H9 (cell line): ENCODE results near the gene RFNG. TPM values are rescaled to one million over a fixed set of nuclear protein-coding genes. Genes with fewer than 3 reads are reported as not detected.

Experiments used
- DNase-seq: peaks from one replicate; pipeline ENCODE4 v3.0.0-alpha.2; 2017
- H2AFZ ChIP-seq: one replicate; pipeline ENCODE4 v1.6.1; 2013; ENCODE audit warnings: mild to moderate bottlenecking, low read length, control low read depth, moderate library complexity
- H2AK5ac ChIP-seq: 2 replicates; pipeline ENCODE4 v1.6.1; 2013; ENCODE audit warnings: low read length, control low read depth, mixed read lengths; ENCODE audit not compliant: insufficient read length
- H2BK120ac ChIP-seq: one replicate; pipeline ENCODE4 v1.6.1; 2013; ENCODE audit warnings: low read depth, mild to moderate bottlenecking, low read length, control low read depth, inconsistent platforms; ENCODE audit not compliant: poor library complexity, severe bottlenecking
- H2BK12ac ChIP-seq: 2 replicates; pipeline ENCODE4 v1.6.1; 2013; ENCODE audit warnings: low read length, control low read depth, mixed read lengths, low read depth; ENCODE audit not compliant: insufficient read length
- H2BK15ac ChIP-seq: 2 replicates; pipeline ENCODE4 v1.6.1; 2013; ENCODE audit warnings: low read depth, low read length, control low read depth
- H2BK20ac ChIP-seq: one replicate; pipeline ENCODE4 v1.6.1; 2013; ENCODE audit warnings: low read depth, mild to moderate bottlenecking, low read length, control low read depth, inconsistent platforms; ENCODE audit not compliant: poor library complexity, severe bottlenecking
- H2BK5ac ChIP-seq: 2 replicates; pipeline ENCODE4 v1.6.1; 2013; ENCODE audit warnings: low read length, control low read depth, mixed read lengths; ENCODE audit not compliant: insufficient read length
- H3K14ac ChIP-seq: 2 replicates; pipeline ENCODE4 v1.6.1; 2013; ENCODE audit warnings: low read length, control low read depth; ENCODE audit not compliant: insufficient read depth
- H3K18ac ChIP-seq: 2 replicates; pipeline ENCODE4 v1.6.1; 2013; ENCODE audit warnings: low read depth, mild to moderate bottlenecking, mixed read lengths, low read length, control low read depth; ENCODE audit not compliant: insufficient read length
- H3K23ac ChIP-seq: 2 replicates; pipeline ENCODE4 v1.6.1; 2013; ENCODE audit warnings: low read length, control low read depth, mixed read lengths, low read depth; ENCODE audit not compliant: insufficient read length
- H3K23me2 ChIP-seq: 2 replicates; pipeline ENCODE4 v1.6.1; 2013; ENCODE audit warnings: low read depth, mild to moderate bottlenecking, mixed read lengths, low read length, control low read depth; ENCODE audit not compliant: insufficient read length, poor library complexity, severe bottlenecking
- H3K27ac ChIP-seq: 2 replicates; pipeline ENCODE4 v1.5.1; 2013; ENCODE audit warnings: low read length, control low read depth, mixed read lengths, low read depth; ENCODE audit not compliant: insufficient read length
- H3K27me3 ChIP-seq: 2 replicates; pipeline ENCODE4 v1.6.1; 2013; ENCODE audit warnings: low read length, control low read depth, inconsistent platforms; ENCODE audit not compliant: insufficient read depth
- H3K4ac ChIP-seq: 2 replicates; pipeline ENCODE4 v1.6.1; 2013; ENCODE audit warnings: low read depth, mild to moderate bottlenecking, control low read depth, inconsistent platforms, low read length, moderate library complexity
- H3K4me1 ChIP-seq: 2 replicates; pipeline ENCODE4 v1.6.1; 2013; ENCODE audit warnings: low read length, control low read depth, inconsistent platforms; ENCODE audit not compliant: insufficient read depth
- H3K4me2 ChIP-seq: 2 replicates; pipeline ENCODE4 v1.6.1; 2013; ENCODE audit warnings: low read length, control low read depth, mixed read lengths; ENCODE audit not compliant: insufficient read length, insufficient read depth
- H3K56ac ChIP-seq: 2 replicates; pipeline ENCODE4 v1.6.1; 2013; ENCODE audit warnings: low read depth, mild to moderate bottlenecking, mixed read lengths, low read length, control low read depth; ENCODE audit not compliant: insufficient read length
- H3K79me1 ChIP-seq: 2 replicates; pipeline ENCODE4 v1.6.1; 2013; ENCODE audit warnings: low read depth, mild to moderate bottlenecking, moderate library complexity, low read length, control low read depth, inconsistent platforms; ENCODE audit not compliant: insufficient read depth, poor library complexity, severe bottlenecking
- H3K79me2 ChIP-seq: 2 replicates; pipeline ENCODE4 v1.6.1; 2013; ENCODE audit warnings: low read length, control low read depth, inconsistent platforms; ENCODE audit not compliant: insufficient read depth
- H3K9ac ChIP-seq: 2 replicates; pipeline ENCODE4 v1.6.1; 2013; ENCODE audit warnings: low read length, control low read depth, mixed read lengths; ENCODE audit not compliant: insufficient read length; ENCODE audit errors: extremely low read depth
- H3K9me3 ChIP-seq: one replicate; pipeline ENCODE4 v1.6.1; 2013; ENCODE audit warnings: low read depth, low read length, inconsistent platforms; ENCODE audit not compliant: control insufficient read depth
- H3T11ph ChIP-seq: one replicate; pipeline ENCODE4 v1.6.1; 2013; ENCODE audit warnings: mild to moderate bottlenecking, low read length, control low read depth, inconsistent platforms
- H4K20me1 ChIP-seq: one replicate; pipeline ENCODE4 v1.6.1; 2013; ENCODE audit not compliant: control insufficient read depth, insufficient read length, insufficient read depth
- H4K5ac ChIP-seq: 2 replicates; pipeline ENCODE4 v1.6.1; 2013; ENCODE audit warnings: low read depth, mild to moderate bottlenecking, mixed read lengths, low read length, control low read depth; ENCODE audit not compliant: insufficient read length
- H4K8ac ChIP-seq: replicated peaks from 2 replicates; pipeline ENCODE4 v1.6.1; 2013; ENCODE audit warnings: low read length, control low read depth, mixed read lengths, low read depth; ENCODE audit not compliant: insufficient read length
- H4K91ac ChIP-seq: 2 replicates; pipeline ENCODE4 v1.6.1; 2013; ENCODE audit warnings: low read depth, mild to moderate bottlenecking, moderate library complexity, mixed read lengths, low read length, control low read depth; ENCODE audit not compliant: insufficient read length
- H3K27ac Mint-ChIP-seq, 3 experiments: 2 replicates in 2 of 3; 3 replicates in 1 of 3; pipeline ENCODE4 v1.8.0; 2020 to 2021; ENCODE audit warnings: mixed read lengths in 3 of 3, mild to moderate bottlenecking in 1 of 3, moderate library complexity in 1 of 3
- H3K27me3 Mint-ChIP-seq: 2 replicates; pipeline ENCODE4 v1.8.0; 2021; ENCODE audit warnings: low read depth, mild to moderate bottlenecking, moderate library complexity, mixed read lengths
- H3K36me3 Mint-ChIP-seq, 3 experiments: 2 replicates in 2 of 3; 3 replicates in 1 of 3; pipeline ENCODE4 v1.8.0; 2020 to 2021; ENCODE audit warnings: low read depth in 3 of 3, mixed read lengths in 3 of 3; ENCODE audit not compliant: insufficient read depth in 1 of 3
- H3K4me1 Mint-ChIP-seq, 2 experiments: 2 replicates each; pipeline ENCODE4 v1.8.0; 2020; ENCODE audit warnings: mixed read lengths in 2 of 2
- H3K4me3 Mint-ChIP-seq, 2 experiments: 2 replicates in 1 of 2; 3 replicates in 1 of 2; pipeline ENCODE4 v1.8.0; 2020 to 2021; ENCODE audit warnings: mild to moderate bottlenecking in 2 of 2, mixed read lengths in 2 of 2, moderate library complexity in 1 of 2
- H3K9me3 Mint-ChIP-seq, 2 experiments: 2 replicates in 1 of 2; 3 replicates in 1 of 2; pipeline ENCODE4 v1.8.0; 2020; ENCODE audit warnings: mild to moderate bottlenecking in 2 of 2, mixed read lengths in 2 of 2, moderate library complexity in 1 of 2
- CTCF ChIP-seq: fragments of 200-600 bp; sonication (generic); conservative IDR thresholded peaks from 3 replicates; pipeline ENCODE4 v1.8.0; 2021; ENCODE audit warnings: antibody characterized with exemption, mild to moderate bottlenecking
- WGBS: extraction: QIAGEN DNeasy Blood & Tissue Kit; methylation state at CpG from one replicate; pipeline ENCODE4 v1.1.7; 2013; ENCODE audit warnings: missing lambda C conversion rate, low lambda C conversion rate, mixed read lengths; ENCODE audit not compliant: insufficient read length; ENCODE audit errors: extremely low coverage; 5-methylcytosine and 5-hydroxymethylcytosine counted together
- total RNA-seq: library from RNA; stranded (reverse); gene quantifications from 2 replicates; pipeline ENCODE4 v1.2.1, GENCODE V29; 2021

Gene RFNG
- total RNA-seq, 1 experiment from 2014 or later: 34.0 TPM

- no peak overlapping the region for H4K5ac ChIP-seq
- H3K79me1 ChIP-seq: peaks cover 2% of the 10 kb centered on the region
- TF ChIP-seq CTCF: no peak
- H2BK12ac ChIP-seq: no peak overlapping the region
- no peak overlapping the region for H3K27ac ChIP-seq
- Mint-ChIP-seq H3K27me3 (no peaks in the 10 kb centered on the region), H3K4me1 (peaks cover 0 to 9% of the 10 kb centered on the region in 2 experiments; a peak in 2 of 4 replicates), H3K9me3 (no peaks in the 10 kb centered on the region), H3K27ac (no peak overlapping the region), H3K36me3 (peaks cover 6 to 46% (median 43%) of the 10 kb centered on the region in 3 experiments), H3K4me3 (no peak overlapping the region; a peak in 1 of 5 replicates)
- no peak overlapping the region for H3K23ac ChIP-seq
- H3K27me3 ChIP-seq: no peaks in the 10 kb centered on the region
- H4K8ac ChIP-seq: no peak overlapping the region
- H3K4me1 ChIP-seq: no peaks in the 10 kb centered on the region
- H3T11ph ChIP-seq: no peak overlapping the region
- no peak overlapping the region; the same call in 1 of the 2 replicates for H3K14ac ChIP-seq
- no peak overlapping the region for H2BK20ac ChIP-seq
- no peaks in the 10 kb centered on the region for H3K79me2 ChIP-seq
- no peak overlapping the region for H3K4me2 ChIP-seq
- no peak overlapping the region for H3K4ac ChIP-seq
- no CpG with 5 or more reads among the region's 28 CpGs for WGBS
- H2BK15ac ChIP-seq: no peak overlapping the region
- H3K18ac ChIP-seq: no peak overlapping the region
- no peaks in the 10 kb centered on the region for H3K23me2 ChIP-seq
- H3K9me3 ChIP-seq: no peaks in the 10 kb centered on the region
- no peak overlapping the region for H2BK5ac ChIP-seq
- no peak overlapping the region for H3K56ac ChIP-seq
- no peak overlapping the region for H2AK5ac ChIP-seq
- H2BK120ac ChIP-seq: no peak overlapping the region
- no peak for DNase-seq
- H4K20me1 ChIP-seq: peaks cover 3% of the 10 kb centered on the region
- no peak overlapping the region for H3K9ac ChIP-seq
- no peak overlapping the region for H2AFZ ChIP-seq
- H4K91ac ChIP-seq: no peak overlapping the region
Measured at GRCh38 chr17:82055965-82056728, 4.5 kb upstream of the RFNG start.
